ENCODE results near the gene CEACAM1. TPM values are rescaled to one million over a fixed set of nuclear protein-coding genes. Genes with fewer than 3 reads are reported as not detected.

CEACAM1 gene
- total RNA-seq, 2 experiments from 2014 or later: 1.2 to 2.0 TPM

- ATAC-seq (ENCODE audit: poor library complexity): no peak
- TF ChIP-seq, protein P1, sequence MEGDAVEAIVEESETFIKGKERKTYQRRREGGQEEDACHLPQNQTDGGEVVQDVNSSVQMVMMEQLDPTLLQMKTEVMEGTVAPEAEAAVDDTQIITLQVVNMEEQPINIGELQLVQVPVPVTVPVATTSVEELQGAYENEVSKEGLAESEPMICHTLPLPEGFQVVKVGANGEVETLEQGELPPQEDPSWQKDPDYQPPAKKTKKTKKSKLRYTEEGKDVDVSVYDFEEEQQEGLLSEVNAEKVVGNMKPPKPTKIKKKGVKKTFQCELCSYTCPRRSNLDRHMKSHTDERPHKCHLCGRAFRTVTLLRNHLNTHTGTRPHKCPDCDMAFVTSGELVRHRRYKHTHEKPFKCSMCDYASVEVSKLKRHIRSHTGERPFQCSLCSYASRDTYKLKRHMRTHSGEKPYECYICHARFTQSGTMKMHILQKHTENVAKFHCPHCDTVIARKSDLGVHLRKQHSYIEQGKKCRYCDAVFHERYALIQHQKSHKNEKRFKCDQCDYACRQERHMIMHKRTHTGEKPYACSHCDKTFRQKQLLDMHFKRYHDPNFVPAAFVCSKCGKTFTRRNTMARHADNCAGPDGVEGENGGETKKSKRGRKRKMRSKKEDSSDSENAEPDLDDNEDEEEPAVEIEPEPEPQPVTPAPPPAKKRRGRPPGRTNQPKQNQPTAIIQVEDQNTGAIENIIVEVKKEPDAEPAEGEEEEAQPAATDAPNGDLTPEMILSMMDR (IDR thresholded peaks at IDR 0.05): no peak
- Histone ChIP-seq H3K36me3 (ENCODE audit: insufficient read depth, low read length) (no peaks in the 10 kb centered on the region), H3K4me1 (ENCODE audit: insufficient read depth, low read length) (no peaks in the 10 kb centered on the region), H3K9me3 (ENCODE audit: control insufficient read depth in 1 of 2, insufficient read depth in 1 of 2, low read length in 2 of 2) (no peaks in the 10 kb centered on the region), H3K27me3 (ENCODE audit: control insufficient read depth in 1 of 2, insufficient read depth in 2 of 2, low read length in 2 of 2) (peaks cover 0 to 2% of the 10 kb centered on the region in 2 experiments), H3K27ac (ENCODE audit: low read depth in 1 of 2, low read length in 2 of 2) (no peak overlapping the region), H3K4me3 (ENCODE audit: low read length) (no peak overlapping the region)
- ChIA-PET POLR2A (no interaction called here), CTCF (no interaction called here)
- peaks cover 12% of the 10 kb centered on the region for H3K27me3 Mint-ChIP-seq
- intact Hi-C loops (cut with DNase I, micrococcal nuclease): no loop called here
- peaks cover 3% of the 10 kb centered on the region for H3K9me3 Mint-ChIP-seq
- no peaks in the 10 kb centered on the region for H3K36me3 Mint-ChIP-seq (ENCODE audit: low read depth)
- no peak overlapping the region for H3K27ac Mint-ChIP-seq
- H3K4me1 Mint-ChIP-seq (ENCODE audit: low read depth): no peaks in the 10 kb centered on the region
- H3K4me3 Mint-ChIP-seq: no peak overlapping the region
- no peak for DNase-seq
These were observed 15.9 kb upstream of the CEACAM1 start for GRCh38 chr19:42544146-42544545.

DNA sequence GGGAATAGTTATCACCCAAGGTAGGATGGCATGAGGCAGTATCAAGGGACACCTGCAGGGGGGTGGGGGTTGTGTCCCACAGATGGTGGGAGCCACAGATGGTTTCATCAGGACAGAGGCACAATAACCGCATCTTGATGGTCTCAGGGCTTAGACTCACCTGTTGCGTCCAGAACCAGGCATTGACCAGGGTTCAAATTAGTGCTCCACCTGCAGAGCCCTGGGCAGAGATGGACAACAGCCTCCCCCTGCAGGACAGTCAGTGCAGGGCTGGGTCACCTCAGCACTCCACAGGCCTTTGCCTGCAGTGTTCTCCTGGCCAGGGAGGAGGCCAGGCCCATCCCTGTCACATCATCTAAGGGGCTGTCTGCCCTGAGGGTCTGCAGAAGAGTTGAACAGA, 14.5 kb upstream of the CEACAM1 start:
- H3K9me3 Mint-ChIP-seq: no peaks in the 10 kb centered on the region
- no peaks in the 10 kb centered on the region for H3K4me1 Mint-ChIP-seq (ENCODE audit: low read depth)
- no peak overlapping the region for H3K4me3 Mint-ChIP-seq
- peaks cover 9% of the 10 kb centered on the region for H3K27me3 Mint-ChIP-seq
- no peak for ATAC-seq (ENCODE audit: poor library complexity)
- ChIA-PET CTCF (no interaction called here), POLR2A (no interaction called here)
- intact Hi-C loops (cut with DNase I, micrococcal nuclease): no loop called here
- H3K36me3 Mint-ChIP-seq (ENCODE audit: low read depth): no peaks in the 10 kb centered on the region
- TF ChIP-seq, protein P1 (IDR thresholded peaks at IDR 0.05): no peak
- H3K27ac Mint-ChIP-seq: no peak overlapping the region
- no peak for DNase-seq
- no peak overlapping the region for H3K4me3 ChIP-seq (ENCODE audit: low read length)
- H3K36me3 ChIP-seq (ENCODE audit: insufficient read depth, low read length): no peaks in the 10 kb centered on the region
- H3K4me1 ChIP-seq (ENCODE audit: insufficient read depth, low read length): no peaks in the 10 kb centered on the region
- no peak overlapping the region for H3K27ac ChIP-seq (ENCODE audit: low read depth in 1 of 2, low read length in 2 of 2)
- H3K27me3 ChIP-seq (ENCODE audit: control insufficient read depth in 1 of 2, insufficient read depth in 2 of 2, low read length in 2 of 2): peaks cover 0 to 2% of the 10 kb centered on the region in 2 experiments
- H3K9me3 ChIP-seq (ENCODE audit: control insufficient read depth in 1 of 2, insufficient read depth in 1 of 2, low read length in 2 of 2): no peaks in the 10 kb centered on the region

DNA sequence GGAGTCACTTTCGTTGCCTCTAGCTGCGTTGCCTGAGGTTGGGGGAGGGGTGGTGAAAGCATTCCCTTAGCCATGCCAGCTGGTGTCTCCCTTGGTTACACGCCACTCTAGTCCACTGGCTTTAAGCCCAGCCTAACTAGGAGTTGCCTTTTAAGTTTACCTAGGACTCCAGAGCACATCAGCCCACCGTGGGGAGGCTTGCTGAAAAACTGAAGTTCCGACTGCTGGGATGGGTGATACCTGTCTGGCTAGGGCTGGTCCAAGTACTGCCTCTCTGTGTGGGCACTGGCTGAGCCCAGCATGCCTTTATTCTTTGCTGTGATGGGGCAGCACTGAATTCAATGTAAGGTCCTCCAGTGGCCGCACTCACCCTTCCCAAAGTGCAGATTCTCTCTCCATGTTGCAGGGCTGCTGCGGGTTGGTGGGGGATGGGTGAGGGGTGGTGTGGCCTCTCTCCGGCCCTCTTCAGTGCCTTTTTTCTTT, 11.8 kb upstream of the CEACAM1 start:
- Mint-ChIP-seq H3K9me3 (no peaks in the 10 kb centered on the region), H3K27ac (no peak overlapping the region), H3K36me3 (ENCODE audit: low read depth) (no peaks in the 10 kb centered on the region), H3K4me1 (ENCODE audit: low read depth) (no peaks in the 10 kb centered on the region), H3K4me3 (no peak overlapping the region), H3K27me3 (no peaks in the 10 kb centered on the region)
- DNase-seq (no peak), ATAC-seq (ENCODE audit: poor library complexity) (no peak)
- POLR2A ChIA-PET: no interaction called here
- TF ChIP-seq, protein P1 (IDR thresholded peaks at IDR 0.05): no peak
- no peaks in the 10 kb centered on the region for H3K9me3 ChIP-seq (ENCODE audit: control insufficient read depth in 1 of 2, insufficient read depth in 1 of 2, low read length in 2 of 2)
- CTCF ChIA-PET: no interaction called here
- H3K27ac ChIP-seq (ENCODE audit: low read depth in 1 of 2, low read length in 2 of 2): no peak overlapping the region
- H3K36me3 ChIP-seq (ENCODE audit: insufficient read depth, low read length): no peaks in the 10 kb centered on the region
- intact Hi-C loops (cut with DNase I, micrococcal nuclease): no loop called here
- no peaks in the 10 kb centered on the region for H3K4me1 ChIP-seq (ENCODE audit: insufficient read depth, low read length)
- H3K27me3 ChIP-seq (ENCODE audit: control insufficient read depth in 1 of 2, insufficient read depth in 2 of 2, low read length in 2 of 2): peaks cover 0 to 2% of the 10 kb centered on the region in 2 experiments
- no peak overlapping the region for H3K4me3 ChIP-seq (ENCODE audit: low read length)

Data from CD4-positive, alpha-beta T cell (primary cell).